Adipose tissue (tissue), 3 donors: ENCODE results near the gene MMP11. TPM values are rescaled to one million over a fixed set of nuclear protein-coding genes. Genes with fewer than 3 reads are reported as not detected.

Experiments
- polyA plus RNA-seq, 3 donors: library from polyadenylated mRNA; stranded (reverse); fragments of 200-250 nt; gene quantifications; one replicate each; pipeline ENCODE4 v1.2.3, GENCODE V29; 2013
- donor health status: healthy with polysubstance abuse.
- donor health status: Bipolar disorder and iron deficiency.
- donor health status: healthy.

The MMP11 gene
- polyA plus RNA-seq, 3 donors, result 0.66 to 1.9 (median 1.6) TPM

Other genes starting within 250 kb of the MMP11 start
- not detected for gene IGLL1, start 192.6 kb upstream of the MMP11 start, polyA plus RNA-seq
- gene DRICH1, start 140.5 kb upstream of the MMP11 start, polyA plus RNA-seq, result under 1 TPM; 0.12 to 0.56 (median 0.18) TPM
- gene RGL4, start 81.8 kb upstream of the MMP11 start, polyA plus RNA-seq, result 10 to 100 TPM in 1 of 3 donors, 1 to 10 TPM in 1, under 1 TPM in 1; 0.40 to 13.9 (median 9.5) TPM
- 1 to 10 TPM in 2 of 3 donors, under 1 TPM in 1; 0.71 to 1.3 (median 1.0) TPM for gene ZNF70, start 21.7 kb upstream of the MMP11 start, polyA plus RNA-seq
- gene VPREB3, start 18.4 kb upstream of the MMP11 start, polyA plus RNA-seq, result 1 to 10 TPM in 1 of 3 donors, under 1 TPM in 1, not detected in 1; 0.87 to 1.1 TPM
- gene C22orf15, start 9.9 kb upstream of the MMP11 start, polyA plus RNA-seq, result under 1 TPM in 1 of 3 donors, not detected in 2; 0.12 TPM
- gene CHCHD10, start 4.9 kb upstream of the MMP11 start, polyA plus RNA-seq, result 100 to 1,000 TPM in 2 of 3 donors, 10 to 100 TPM in 1; 75.1 to 432 (median 284) TPM
- gene SMARCB1, start 14.1 kb downstream of the MMP11 start, polyA plus RNA-seq, result 10 to 100 TPM; 33.5 to 50.1 (median 38.6) TPM
- gene DERL3, start 66.2 kb downstream of the MMP11 start, polyA plus RNA-seq, result 10 to 100 TPM in 1 of 3 donors, 1 to 10 TPM in 1, under 1 TPM in 1; 0.79 to 26.4 (median 1.9) TPM
- gene SLC2A11, start 85.0 kb downstream of the MMP11 start, polyA plus RNA-seq, result 10 to 100 TPM in 2 of 3 donors, 1 to 10 TPM in 1; 6.2 to 12.3 (median 10.3) TPM
- 100 to 1,000 TPM; 327 to 436 (median 380) TPM for gene MIF, start 121.5 kb downstream of the MMP11 start, polyA plus RNA-seq
- gene GSTT2B, start 188.3 kb downstream of the MMP11 start, polyA plus RNA-seq, result 10 to 100 TPM in 2 of 3 donors, 1 to 10 TPM in 1; 6.2 to 12.9 (median 10.0) TPM
- 10 to 100 TPM in 1 of 3 donors, 1 to 10 TPM in 2; 1.8 to 10.6 (median 3.1) TPM for gene DDTL, start 194.0 kb downstream of the MMP11 start, polyA plus RNA-seq
- gene DDT, start 201.6 kb downstream of the MMP11 start, polyA plus RNA-seq, result 100 to 1,000 TPM; 237 to 642 (median 528) TPM
- gene GSTT2, start 207.3 kb downstream of the MMP11 start, polyA plus RNA-seq, result 1 to 10 TPM in 1 of 3 donors, under 1 TPM in 1, not detected in 1; 0.28 to 2.7 TPM
- gene GSTT4, start 232.6 kb downstream of the MMP11 start, polyA plus RNA-seq, result not detected
- gene CABIN1, start 238.5 kb downstream of the MMP11 start, polyA plus RNA-seq, result 10 to 100 TPM; 11.2 to 21.0 (median 14.2) TPM